Astrocyte (in vitro differentiated cells and primary cell): ENCODE data around the gene INSRR. TPM values are rescaled to one million over a fixed set of nuclear protein-coding genes. Genes with fewer than 3 reads are reported as not detected.

Experiments
- DNase-seq: peaks from one replicate; pipeline ENCODE4 v3.0.0-alpha.2; 2010; ENCODE audit warnings: low read depth
- FAIRE-seq: peaks from 2 replicates; lab custom pipeline; 2011; peaks lifted over from hg19 to GRCh38; lab: Jason Lieb, UNC
- H2AFZ ChIP-seq: 2 replicates; pipeline ENCODE4 v1.6.0; 2012; ENCODE audit warnings: low read depth, low read length, inconsistent platforms
- H3K27ac ChIP-seq: 2 replicates; pipeline ENCODE4 v1.5.1; 2011; ENCODE audit warnings: low read depth, low read length, inconsistent platforms
- H3K27me3 ChIP-seq: 2 replicates; pipeline ENCODE4 v1.6.0; 2011; ENCODE audit warnings: low read length, inconsistent platforms; ENCODE audit not compliant: insufficient read depth
- H3K36me3 ChIP-seq: 2 replicates; pipeline ENCODE4 v1.5.1; 2011; ENCODE audit warnings: low read length, inconsistent platforms; ENCODE audit not compliant: insufficient read depth
- H3K4me1 ChIP-seq: 2 replicates; pipeline ENCODE4 v1.5.1; 2011; ENCODE audit warnings: low read length, inconsistent platforms; ENCODE audit not compliant: insufficient read depth
- H3K4me2 ChIP-seq: 2 replicates; pipeline ENCODE4 v1.6.0; 2012; ENCODE audit warnings: low read length, inconsistent platforms
- H3K4me3 ChIP-seq: 2 replicates; pipeline ENCODE4 v1.5.1; 2011; ENCODE audit warnings: low read depth, mild to moderate bottlenecking, low read length, inconsistent platforms; ENCODE audit not compliant: insufficient read depth
- H3K79me2 ChIP-seq: 2 replicates; pipeline ENCODE4 v1.6.0; 2012; ENCODE audit warnings: mild to moderate bottlenecking, low read length, inconsistent platforms; ENCODE audit not compliant: insufficient read depth
- H3K9ac ChIP-seq: 2 replicates; pipeline ENCODE4 v1.6.0; 2012; ENCODE audit warnings: mild to moderate bottlenecking, low read length, inconsistent platforms
- H3K9me3 ChIP-seq: 2 replicates; pipeline ENCODE4 v1.5.1; 2012; ENCODE audit warnings: low read depth, mild to moderate bottlenecking, low read length, inconsistent platforms; ENCODE audit not compliant: insufficient read depth
- H4K20me1 ChIP-seq: 2 replicates; pipeline ENCODE4 v1.6.0; 2012; ENCODE audit warnings: low read length, inconsistent platforms; ENCODE audit not compliant: insufficient read depth
- H3K27ac Mint-ChIP-seq: one replicate; pipeline ENCODE4 v1.8.0; 2021; ENCODE audit warnings: mild to moderate bottlenecking, mixed read lengths; ENCODE audit not compliant: unreplicated experiment
- H3K27me3 Mint-ChIP-seq: one replicate; pipeline ENCODE4 v1.8.0; 2021; ENCODE audit warnings: low read depth, mixed read lengths; ENCODE audit not compliant: unreplicated experiment
- H3K36me3 Mint-ChIP-seq: one replicate; pipeline ENCODE4 v1.8.0; 2021; ENCODE audit warnings: low read depth, mixed read lengths; ENCODE audit not compliant: unreplicated experiment
- H3K4me1 Mint-ChIP-seq: one replicate; pipeline ENCODE4 v1.8.0; 2021; ENCODE audit warnings: low read depth, mixed read lengths; ENCODE audit not compliant: unreplicated experiment
- H3K4me3 Mint-ChIP-seq: one replicate; pipeline ENCODE4 v1.8.0; 2021; ENCODE audit warnings: mild to moderate bottlenecking, moderate library complexity, mixed read lengths; ENCODE audit not compliant: unreplicated experiment
- H3K9me3 Mint-ChIP-seq: one replicate; pipeline ENCODE4 v1.8.0; 2021; ENCODE audit warnings: mild to moderate bottlenecking, mixed read lengths; ENCODE audit not compliant: unreplicated experiment
- CTCF ChIP-seq: IDR thresholded peaks from 2 replicates; pipeline ENCODE4 v1.5.1; 2011; ENCODE audit warnings: low read depth, mild to moderate bottlenecking, inconsistent platforms, low read length, moderate library complexity; ENCODE audit not compliant: insufficient read depth
- EZH2 ChIP-seq: IDR thresholded peaks from 2 replicates; pipeline ENCODE4 v1.6.1; 2012; ENCODE audit warnings: mild to moderate bottlenecking, low read length, inconsistent platforms; ENCODE audit not compliant: insufficient read depth
- total RNA-seq: library from RNA; stranded (reverse); gene quantifications from 2 replicates; pipeline ENCODE4 v1.2.1, GENCODE V29; 2021

INSRR gene
- total RNA-seq, 1 donor from 2014 or later = 0.05 TPM

- Mint-ChIP-seq H3K36me3 (peaks cover 5% of the 10 kb centered on the region), H3K27ac (peak overlapping the region; percentile 31), H3K9me3 (peaks cover 10% of the 10 kb centered on the region), H3K4me3 (no peak overlapping the region), H3K4me1 (peaks cover 21% of the 10 kb centered on the region), H3K27me3 (peaks cover 35% of the 10 kb centered on the region)
- Histone ChIP-seq H2AFZ (no peak overlapping the region), H3K27me3 (peaks cover 6% of the 10 kb centered on the region), H3K9me3 (no peaks in the 10 kb centered on the region), H3K4me2 (no peak overlapping the region), H3K36me3 (no peaks in the 10 kb centered on the region), H3K9ac (no peak overlapping the region), H3K27ac (no peak overlapping the region), H4K20me1 (no peaks in the 10 kb centered on the region), H3K79me2 (no peaks in the 10 kb centered on the region), H3K4me1 (peaks cover 6% of the 10 kb centered on the region), H3K4me3 (no peak overlapping the region)
- FAIRE-seq = no peak
- DNase-seq = peak; percentile 82
- TF ChIP-seq CTCF = no peak
- TF ChIP-seq EZH2 = no peak
These were observed 37.1 kb downstream of the INSRR start for GRCh38 chr1:156821801-156822200.

- Histone ChIP-seq H3K27me3 (peaks cover 2% of the 10 kb centered on the region), H3K4me3 (no peak within 1 kb of the TSS), H2AFZ (no peak within 1 kb of the TSS), H3K36me3 (no peaks in the 10 kb centered on the region), H3K9ac (no peak within 1 kb of the TSS), H3K79me2 (no peaks in the 10 kb centered on the region), H3K4me1 (peaks cover 24% of the 10 kb centered on the region), H3K27ac (no peak within 1 kb of the TSS), H4K20me1 (no peaks in the 10 kb centered on the region), H3K4me2 (peak within 1 kb of the TSS; percentile 22), H3K9me3 (no peaks in the 10 kb centered on the region)
- no peak within 1 kb of the TSS for H3K27ac Mint-ChIP-seq
- no peak for FAIRE-seq
- peaks cover 6% of the 10 kb centered on the region for H3K36me3 Mint-ChIP-seq
- H3K27me3 Mint-ChIP-seq = peaks cover 17% of the 10 kb centered on the region
- peaks cover 4% of the 10 kb centered on the region for H3K9me3 Mint-ChIP-seq
- H3K4me3 Mint-ChIP-seq = peak within 1 kb of the TSS; percentile 67
- no peak for DNase-seq
- peaks cover 28% of the 10 kb centered on the region for H3K4me1 Mint-ChIP-seq
- no peak for TF ChIP-seq EZH2
- TF ChIP-seq CTCF = no peak
These were observed 42.2 kb downstream of the INSRR start, which contains the start of gene SH2D2A for GRCh38 chr1:156816561-156817328. Gene SH2D2A, minus strand, starts transcription at chr1:156816848. Its CDS starts 140 bp downstream, at chr1:156816708.

GRCh38 chr1:156815961-156816422 is 42.9 kb downstream of the INSRR start:
- Histone ChIP-seq H3K4me2 (no peak overlapping the region), H3K4me1 (peaks cover 24% of the 10 kb centered on the region), H3K4me3 (no peak overlapping the region), H3K9me3 (no peaks in the 10 kb centered on the region), H2AFZ (no peak overlapping the region), H3K9ac (no peak overlapping the region), H3K79me2 (no peaks in the 10 kb centered on the region), H3K27ac (no peak overlapping the region), H3K36me3 (no peaks in the 10 kb centered on the region), H4K20me1 (no peaks in the 10 kb centered on the region), H3K27me3 (peaks cover 2% of the 10 kb centered on the region)
- H3K4me3 Mint-ChIP-seq = no peak overlapping the region
- no peak for FAIRE-seq
- DNase-seq = no peak
- H3K9me3 Mint-ChIP-seq = peaks cover 4% of the 10 kb centered on the region
- peaks cover 25% of the 10 kb centered on the region for H3K27me3 Mint-ChIP-seq
- no peak overlapping the region for H3K27ac Mint-ChIP-seq
- TF ChIP-seq EZH2 = no peak
- no peak for TF ChIP-seq CTCF
- H3K36me3 Mint-ChIP-seq = peaks cover 8% of the 10 kb centered on the region
- peaks cover 24% of the 10 kb centered on the region for H3K4me1 Mint-ChIP-seq
